ENCODE measurements around the gene SIX2. TPM values are rescaled to one million over a fixed set of nuclear protein-coding genes. Genes with fewer than 3 reads are reported as not detected.

SIX2 gene
- total RNA-seq, 4 donors from 2014 or later = 28.9 to 65.5 (median 50.5) TPM

GRCh38 chr2:44957656-44958327 is 51.5 kb downstream of the SIX2 start:
- Histone ChIP-seq H3K9me3 (no peaks in the 10 kb centered on the region), H3K27me3 (peaks cover 24 to 27% (median 25%) of the 10 kb centered on the region in 3 donors), H3K4me3 (no peak overlapping the region), H3K36me3 (no peaks in the 10 kb centered on the region), H3K4me1 (peaks cover 10 to 11% of the 10 kb centered on the region in 2 donors), H3K27ac (peak overlapping the region in 1 of 4 donors; percentile 24)
- DNase-seq (no peak), ATAC-seq (no peak)
- TF ChIP-seq CTCF (IDR thresholded peaks at IDR 0.05 in 4 of 5, conservative IDR thresholded peaks at IDR 0.05 in 1 of 5) (no peak), POLR2A (IDR thresholded peaks at IDR 0.05) (no peak)
- intact Hi-C loops (cut with DNase I; ENCODE audit: low total_unique reads) (loop anchor here (5.0 kb wide), 1 partner anchor 915 kb away; no protein-coding TSS in a partner anchor), in situ Hi-C loops (cut with MboI; ENCODE audit: low sequenced_read_pairs in 4 of 4) (loop anchor here (5.0 to 25.0 kb wide), 5 partner anchors 473 to 920 kb away; no protein-coding TSS in a partner anchor)

GRCh38 chr2:44956843-44957242 is 52.4 kb downstream of the SIX2 start:
- H3K27me3 ChIP-seq = peaks cover 29 to 37% (median 33%) of the 10 kb centered on the region in 3 donors
- no peak for TF ChIP-seq CTCF (IDR thresholded peaks at IDR 0.05 in 4 of 5, conservative IDR thresholded peaks at IDR 0.05 in 1 of 5)
- no peak for TF ChIP-seq POLR2A (IDR thresholded peaks at IDR 0.05)
- no peak for ATAC-seq
- no peaks in the 10 kb centered on the region for H3K9me3 ChIP-seq
- H3K36me3 ChIP-seq = no peaks in the 10 kb centered on the region
- no peak overlapping the region for H3K27ac ChIP-seq
- intact Hi-C loops (cut with DNase I; ENCODE audit: low total_unique reads) (loop anchor here (5.0 kb wide), 1 partner anchor 915 kb away; no protein-coding TSS in a partner anchor), in situ Hi-C loops (cut with MboI; ENCODE audit: low sequenced_read_pairs in 4 of 4) (loop anchor here (5.0 to 25.0 kb wide), 5 partner anchors 472 to 920 kb away; no protein-coding TSS in a partner anchor)
- H3K4me1 ChIP-seq = peaks cover 10 to 11% of the 10 kb centered on the region in 2 donors
- no peak overlapping the region for H3K4me3 ChIP-seq
- no peak for DNase-seq

- Histone ChIP-seq H3K4me3 (peak overlapping the region; percentile 43 to 48 (median 45)), H3K36me3 (no peaks in the 10 kb centered on the region), H3K4me1 (peaks cover 10 to 11% of the 10 kb centered on the region in 2 donors), H3K27me3 (peaks cover 29 to 39% (median 38%) of the 10 kb centered on the region in 3 donors), H3K27ac (no peak overlapping the region), H3K9me3 (no peaks in the 10 kb centered on the region)
- ATAC-seq (peak; percentile 58 to 68), DNase-seq (peak; percentile 43 to 52)
- intact Hi-C loops (cut with DNase I; ENCODE audit: low total_unique reads) (loop anchor here (1.0 to 5.0 kb wide), 3 partner anchors 476 to 913 kb away; no protein-coding TSS in a partner anchor), in situ Hi-C loops (cut with MboI; ENCODE audit: low sequenced_read_pairs in 4 of 4) (loop anchor here (5.0 to 25.0 kb wide), 5 partner anchors 471 to 918 kb away; no protein-coding TSS in a partner anchor)
- TF ChIP-seq CTCF (IDR thresholded peaks at IDR 0.05 in 4 of 5, conservative IDR thresholded peaks at IDR 0.05 in 1 of 5) (peak; percentile 70 to 96 (median 89)), POLR2A (IDR thresholded peaks at IDR 0.05) (no peak)
These were observed 53.5 kb downstream of the SIX2 start for GRCh38 chr2:44955593-44956392.

Other genes with a start within 250 kb of the SIX2 start
- gene SIX3, start 67.8 kb downstream of the SIX2 start, total RNA-seq = not detected